Neutrophil (primary cell): Measurements from ENCODE around the gene CSF2RB.
A peak's percentile ranks its signal among the peaks of the same experiment; 100 is the strongest.

Experiments used
- H3K27ac ChIP-seq: fragments of 200-600 bp; sonication (generic); 2 replicates; pipeline ENCODE4 v1.5.1; 2016; ENCODE audit warnings: mild to moderate bottlenecking, moderate library complexity
- H3K27me3 ChIP-seq: fragments of 200-600 bp; sonication (generic); 2 replicates; pipeline ENCODE4 v1.6.0; 2016; ENCODE audit warnings: mild to moderate bottlenecking
- H3K36me3 ChIP-seq: fragments of 200-600 bp; sonication (generic); 2 replicates; pipeline ENCODE4 v1.5.1; 2017
- H3K4me1 ChIP-seq, 2 experiments: fragments of 200-600 bp in 1 of 2; sonication (generic) in 1 of 2; 1 replicate in 1 of 2; 2 replicates in 1 of 2; pipeline versions ENCODE4 v1.5.1 to v1.6.1; 2013 to 2016; ENCODE audit warnings: low read depth in 1 of 2, low read length in 1 of 2, mild to moderate bottlenecking in 1 of 2, moderate library complexity in 1 of 2; ENCODE audit not compliant: control insufficient read depth in 1 of 2, insufficient read depth in 1 of 2
- H3K4me3 ChIP-seq, 2 experiments: fragments of 200-600 bp in 1 of 2; sonication (generic) in 1 of 2; 1 replicate in 1 of 2; 2 replicates in 1 of 2; pipeline ENCODE4 v1.5.1; 2013 to 2016; ENCODE audit warnings: low read depth in 1 of 2, low read length in 1 of 2, mild to moderate bottlenecking in 1 of 2, moderate library complexity in 1 of 2
- H3K9me3 ChIP-seq: fragments of 200-600 bp; sonication (generic); 2 replicates; pipeline ENCODE4 v1.5.1; 2016
- TF ChIP-seq, protein P1 (sequence below): fragments of 200-600 bp; sonication (generic); IDR thresholded peaks from 2 replicates; pipeline ENCODE4 v1.5.1; 2016; ENCODE audit warnings: antibody characterized with exemption

CSF2RB gene

DNA sequence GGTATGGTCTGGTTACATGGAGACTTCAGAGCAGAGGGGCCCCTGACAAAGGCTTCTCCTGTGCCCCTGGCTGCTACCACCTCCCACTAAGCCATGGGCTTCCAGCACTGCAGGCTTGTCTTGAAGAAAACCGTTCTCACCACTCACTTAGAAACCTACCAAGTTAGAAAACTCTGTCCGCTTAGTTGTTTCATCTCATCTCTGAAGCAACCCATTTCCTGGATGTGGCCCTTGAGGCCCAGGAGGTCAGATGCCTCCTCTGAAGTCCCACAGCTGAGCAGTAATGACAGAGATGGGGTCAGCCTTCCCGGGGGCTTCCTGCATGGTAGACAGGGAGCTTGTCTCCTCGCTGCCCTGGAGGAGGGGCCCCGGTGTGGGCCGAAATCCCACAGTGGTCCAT is 12.9 kb downstream of the CSF2RB start:
- Histone ChIP-seq H3K4me3 (no peak overlapping the region), H3K27me3 (no peaks in the 10 kb centered on the region), H3K36me3 (peaks cover 99% of the 10 kb centered on the region), H3K27ac (peak overlapping the region; percentile 82), H3K4me1 (peaks cover 34 to 51% of the 10 kb centered on the region in 2 experiments), H3K9me3 (no peaks in the 10 kb centered on the region)
- TF ChIP-seq, protein P1, sequence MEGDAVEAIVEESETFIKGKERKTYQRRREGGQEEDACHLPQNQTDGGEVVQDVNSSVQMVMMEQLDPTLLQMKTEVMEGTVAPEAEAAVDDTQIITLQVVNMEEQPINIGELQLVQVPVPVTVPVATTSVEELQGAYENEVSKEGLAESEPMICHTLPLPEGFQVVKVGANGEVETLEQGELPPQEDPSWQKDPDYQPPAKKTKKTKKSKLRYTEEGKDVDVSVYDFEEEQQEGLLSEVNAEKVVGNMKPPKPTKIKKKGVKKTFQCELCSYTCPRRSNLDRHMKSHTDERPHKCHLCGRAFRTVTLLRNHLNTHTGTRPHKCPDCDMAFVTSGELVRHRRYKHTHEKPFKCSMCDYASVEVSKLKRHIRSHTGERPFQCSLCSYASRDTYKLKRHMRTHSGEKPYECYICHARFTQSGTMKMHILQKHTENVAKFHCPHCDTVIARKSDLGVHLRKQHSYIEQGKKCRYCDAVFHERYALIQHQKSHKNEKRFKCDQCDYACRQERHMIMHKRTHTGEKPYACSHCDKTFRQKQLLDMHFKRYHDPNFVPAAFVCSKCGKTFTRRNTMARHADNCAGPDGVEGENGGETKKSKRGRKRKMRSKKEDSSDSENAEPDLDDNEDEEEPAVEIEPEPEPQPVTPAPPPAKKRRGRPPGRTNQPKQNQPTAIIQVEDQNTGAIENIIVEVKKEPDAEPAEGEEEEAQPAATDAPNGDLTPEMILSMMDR: no peak

GRCh38 chr22:36926721-36927435 is 13.4 kb downstream of the CSF2RB start:
- H3K36me3 ChIP-seq: peaks cover 100% of the 10 kb centered on the region
- TF ChIP-seq, protein P1: no peak
- H3K4me3 ChIP-seq: no peak overlapping the region
- no peaks in the 10 kb centered on the region for H3K27me3 ChIP-seq
- H3K9me3 ChIP-seq: no peaks in the 10 kb centered on the region
- peak overlapping the region; percentile 82 for H3K27ac ChIP-seq
- H3K4me1 ChIP-seq: peaks cover 28 to 45% of the 10 kb centered on the region in 2 experiments

DNA sequence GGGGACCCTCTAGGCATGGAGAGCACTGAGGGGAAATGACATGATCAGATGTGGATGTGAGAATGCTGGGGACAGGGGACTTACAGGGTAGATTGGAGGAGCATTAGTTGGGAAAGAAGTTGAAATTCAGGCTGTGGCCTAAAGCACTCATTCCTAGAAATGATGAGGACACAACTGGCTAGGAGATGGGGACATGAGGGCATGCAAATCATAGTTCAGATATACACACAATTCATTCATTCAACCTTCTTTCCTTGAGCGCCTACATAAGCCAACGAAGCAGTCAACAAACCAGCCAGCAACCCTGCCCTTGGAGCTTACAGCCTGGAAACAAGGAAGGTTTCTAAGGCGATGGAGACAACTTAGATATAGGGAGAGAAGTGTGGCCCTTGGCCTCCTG is 14.2 kb downstream of the CSF2RB start:
- Histone ChIP-seq H3K27ac (peak overlapping the region; percentile 82), H3K27me3 (no peaks in the 10 kb centered on the region), H3K36me3 (peaks cover 100% of the 10 kb centered on the region), H3K4me1 (peaks cover 20 to 37% of the 10 kb centered on the region in 2 experiments), H3K4me3 (no peak overlapping the region), H3K9me3 (no peaks in the 10 kb centered on the region)
- TF ChIP-seq, protein P1: no peak

GRCh38 chr22:36928196-36928595 is 14.8 kb downstream of the CSF2RB start:
- H3K4me1 ChIP-seq: peaks cover 15 to 32% of the 10 kb centered on the region in 2 experiments
- no peaks in the 10 kb centered on the region for H3K27me3 ChIP-seq
- no peak overlapping the region for H3K4me3 ChIP-seq
- TF ChIP-seq, protein P1: no peak
- H3K36me3 ChIP-seq: peaks cover 100% of the 10 kb centered on the region
- peak overlapping the region; percentile 82 for H3K27ac ChIP-seq
- H3K9me3 ChIP-seq: no peaks in the 10 kb centered on the region

DNA sequence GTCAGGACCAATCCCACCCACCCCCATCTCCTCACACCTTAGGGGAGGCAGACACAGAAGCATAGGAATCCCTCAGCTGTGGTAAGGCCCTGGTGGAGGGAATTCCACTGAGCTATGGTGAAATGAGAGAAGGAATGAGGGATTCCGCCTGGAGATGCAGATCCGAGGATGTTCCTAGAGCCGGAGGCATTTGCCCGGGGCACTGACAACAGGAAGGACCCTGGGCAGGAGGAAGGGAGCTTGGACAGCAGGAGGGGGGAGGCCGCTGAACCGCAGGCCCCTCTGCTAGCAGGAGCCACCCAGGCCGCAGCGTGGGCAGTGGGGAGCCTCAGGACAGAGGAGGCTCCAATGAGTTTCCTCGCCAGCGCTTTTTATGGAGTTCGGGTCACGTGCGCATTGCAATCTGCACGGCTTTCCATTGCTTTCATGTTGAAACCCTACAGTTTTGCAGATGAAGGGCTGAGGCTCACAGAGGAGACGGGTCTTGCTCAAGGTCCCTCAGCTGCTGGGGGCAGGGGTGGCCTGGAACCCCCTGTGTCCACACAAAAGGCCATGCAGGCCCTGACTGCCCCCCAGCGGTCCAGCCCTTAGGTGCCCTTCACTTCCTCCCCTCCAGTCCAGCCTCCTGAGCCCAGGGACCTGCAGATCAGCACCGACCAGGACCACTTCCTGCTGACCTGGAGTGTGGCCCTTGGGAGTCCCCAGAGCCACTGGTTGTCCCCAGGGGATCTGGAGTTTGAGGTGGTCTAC is 15.5 kb downstream of the CSF2RB start:
- TF ChIP-seq, protein P1: no peak
- H3K4me3 ChIP-seq: no peak overlapping the region
- no peaks in the 10 kb centered on the region for H3K27me3 ChIP-seq
- H3K27ac ChIP-seq: peak overlapping the region; percentile 82
- peaks cover 100% of the 10 kb centered on the region for H3K36me3 ChIP-seq
- peaks cover 7 to 25% of the 10 kb centered on the region in 2 experiments for H3K4me1 ChIP-seq
- H3K9me3 ChIP-seq: no peaks in the 10 kb centered on the region
